Measurements from ENCODE around the gene DYNC1H1. TPM values are rescaled to one million over a fixed set of nuclear protein-coding genes. Genes with fewer than 3 reads are reported as not detected.

DYNC1H1 gene
- total RNA-seq, 1 experiment from 2014 or later = 606 TPM

GRCh38 chr14:102085948-102086708 lies 121.8 kb downstream of the DYNC1H1 start:
- Histone ChIP-seq H3K79me2 (ENCODE audit: low read length) (peaks cover 62% of the 10 kb centered on the region), H3K9ac (ENCODE audit: low read length) (peak overlapping the region; percentile 91), H3K9me3 (ENCODE audit: low read length) (no peaks in the 10 kb centered on the region), H2AFZ (ENCODE audit: low read length) (no peak overlapping the region), H3K4me1 (ENCODE audit: insufficient read depth, low read length) (peaks cover 35% of the 10 kb centered on the region), H3K4me2 (ENCODE audit: low read length) (peak overlapping the region; percentile 94), H4K20me1 (ENCODE audit: low read length) (peaks cover 52% of the 10 kb centered on the region), H3K4me3 (ENCODE audit: low read length) (peak overlapping the region; percentile 86), H3F3A (ENCODE audit: low read length, unreplicated experiment) (peaks cover 14% of the 10 kb centered on the region), H3K27ac (ENCODE audit: low read length) (peak overlapping the region; percentile 71; the same call in 1 of the 2 replicates), H3K9me2 (replicated peaks; ENCODE audit: low read length) (no peaks in the 10 kb centered on the region), H3K36me3 (ENCODE audit: low read depth, low read length) (peaks cover 52% of the 10 kb centered on the region), H3K27me3 (ENCODE audit: low read length) (no peaks in the 10 kb centered on the region)
- POLR2A ChIA-PET (ENCODE audit: unreplicated experiment) = interaction anchor here (0.6 kb wide), 2 partner anchors 49 to 120 kb away, joined by 3 read pairs; no protein-coding TSS in a partner anchor
- DNase-seq (peak; percentile 52), ATAC-seq (peak; percentile 22)
- BruUV-seq (replicated peaks) = TSS peak; percentile 49
- TF ChIP-seq CTCF (conservative IDR thresholded peaks at IDR 0.05; ENCODE audit: low read depth, low read length) (no peak), EZH2 (IDR thresholded peaks at IDR 0.05; ENCODE audit: low read length, unreplicated experiment) (no peak), EZH2phosphoT487 (IDR thresholded peaks at IDR 0.05; ENCODE audit: borderline replicate concordance, low read length) (no peak)
- intact Hi-C loops (cut with micrococcal nuclease) = no loop called here
- CTCF ChIA-PET = interaction anchor here (1.3 kb wide), 1 partner anchor 10 kb away, joined by 3 read pairs; no protein-coding TSS in a partner anchor

GRCh38 chr14:102086709-102086971 lies 122.3 kb downstream of the DYNC1H1 start:
- intact Hi-C loops (cut with micrococcal nuclease) = no loop called here
- Histone ChIP-seq H3K4me2 (ENCODE audit: low read length) (peak overlapping the region; percentile 70), H3K9ac (ENCODE audit: low read length) (peak overlapping the region; percentile 91), H3K36me3 (ENCODE audit: low read depth, low read length) (peaks cover 47% of the 10 kb centered on the region), H3K9me2 (replicated peaks; ENCODE audit: low read length) (no peaks in the 10 kb centered on the region), H3K79me2 (ENCODE audit: low read length) (peaks cover 60% of the 10 kb centered on the region), H3K9me3 (ENCODE audit: low read length) (no peaks in the 10 kb centered on the region), H4K20me1 (ENCODE audit: low read length) (peaks cover 47% of the 10 kb centered on the region), H3K4me1 (ENCODE audit: insufficient read depth, low read length) (peaks cover 33% of the 10 kb centered on the region), H2AFZ (ENCODE audit: low read length) (no peak overlapping the region), H3K27me3 (ENCODE audit: low read length) (no peaks in the 10 kb centered on the region), H3K4me3 (ENCODE audit: low read length) (peak overlapping the region; percentile 86), H3F3A (ENCODE audit: low read length, unreplicated experiment) (peaks cover 9% of the 10 kb centered on the region), H3K27ac (ENCODE audit: low read length) (peak overlapping the region; percentile 71)
- no peak for TF ChIP-seq EZH2 (IDR thresholded peaks at IDR 0.05; ENCODE audit: low read length, unreplicated experiment)
- TF ChIP-seq CTCF (conservative IDR thresholded peaks at IDR 0.05; ENCODE audit: low read depth, low read length) = no peak
- no peak for TF ChIP-seq EZH2phosphoT487 (IDR thresholded peaks at IDR 0.05; ENCODE audit: borderline replicate concordance, low read length)
- ChIA-PET POLR2A (ENCODE audit: unreplicated experiment) (no interaction called here), CTCF (no interaction called here)
- DNase-seq (no peak), ATAC-seq (no peak)
- BruUV-seq (replicated peaks) = no TSS peak
